GM21526 (cell line): ENCODE data around the gene PDE6G.
A peak's percentile ranks its signal among the peaks of the same experiment; 100 is the strongest.
"Not testable (repeated sequence)": the region's sequence is repeated elsewhere in the genome, so short reads cannot be mapped to it uniquely, and the experiment has no call there.

Experiments used
- ATAC-seq: cut with Tn5 transposase; IDR thresholded peaks from one replicate; pipeline ENCODE4 v1.9.1; 2021; ENCODE audit warnings: moderate library complexity; ENCODE audit not compliant: unreplicated experiment, low FRiP score

PDE6G gene

GRCh38 chr17:81687770-81688541 is 31.6 kb upstream of the PDE6G start:
- ATAC-seq, result no peak

- ATAC-seq, result no peak
These were observed 30.3 kb upstream of the PDE6G start for GRCh38 chr17:81686614-81687013.

- ATAC-seq, result no peak
These were observed 28.8 kb upstream of the PDE6G start for GRCh38 chr17:81685108-81685507.

GRCh38 chr17:81684442-81684911 is 28.1 kb upstream of the PDE6G start:
- no peak for ATAC-seq

- ATAC-seq, result peak; percentile 86
These were observed 27.5 kb upstream of the PDE6G start, which contains the start of the genes ARL16 and HGS for GRCh38 chr17:81683584-81684441. ARL16 (minus strand) TSS chr17:81683797; CDS start chr17:81683753, 44 bp downstream. HGS (plus strand) TSS chr17:81684011; CDS start chr17:81684067, 56 bp downstream.

- peak; percentile 10 for ATAC-seq
These were observed 26.9 kb upstream of the PDE6G start for GRCh38 chr17:81683208-81683583.

GRCh38 chr17:81682565-81683207 is 26.3 kb upstream of the PDE6G start:
- ATAC-seq, result no peak

- no peak for ATAC-seq
These were observed 25.3 kb upstream of the PDE6G start for GRCh38 chr17:81681672-81682071.

GRCh38 chr17:81680150-81680549 is 23.8 kb upstream of the PDE6G start:
- no peak for ATAC-seq

- ATAC-seq, result no peak
These were observed 20.6 kb upstream of the PDE6G start for GRCh38 chr17:81676906-81677305.

GRCh38 chr17:81675515-81676221 is 19.3 kb upstream of the PDE6G start:
- ATAC-seq, result not testable (repeated sequence)

GRCh38 chr17:81673561-81674258 is 17.4 kb upstream of the PDE6G start:
- no peak for ATAC-seq

GRCh38 chr17:81672954-81673353 is 16.6 kb upstream of the PDE6G start:
- ATAC-seq, result no peak

- ATAC-seq, result no peak
These were observed 16.2 kb upstream of the PDE6G start for GRCh38 chr17:81672504-81672903.

- no peak for ATAC-seq
These were observed 11.4 kb upstream of the PDE6G start for GRCh38 chr17:81667754-81668153.

- peak; percentile 84 for ATAC-seq
These were observed 10.2 kb upstream of the PDE6G start, which contains the start of the genes CCDC137 and OXLD1 for GRCh38 chr17:81666342-81667191. CCDC137 (plus strand) TSS chr17:81666737; CDS start chr17:81666767, 30 bp downstream. OXLD1 (minus strand) TSS chr17:81666605; CDS start chr17:81666577, 28 bp downstream.

- ATAC-seq, result peak; percentile 23
These were observed 9.7 kb upstream of the PDE6G start for GRCh38 chr17:81666092-81666341.

- peak; percentile 11 for ATAC-seq
These were observed 9.1 kb upstream of the PDE6G start for GRCh38 chr17:81665205-81666091.
